ENCODE results near the gene STRN3. TPM values are rescaled to one million over a fixed set of nuclear protein-coding genes. Genes with fewer than 3 reads are reported as not detected.

Gene STRN3
- total and polyA plus RNA-seq, 10 of the 15 experiments (the other 5 are each of a cell fraction or from before 2014, with no cell fraction given): 7.8 to 27.9 (median 14.1) TPM

DNA sequence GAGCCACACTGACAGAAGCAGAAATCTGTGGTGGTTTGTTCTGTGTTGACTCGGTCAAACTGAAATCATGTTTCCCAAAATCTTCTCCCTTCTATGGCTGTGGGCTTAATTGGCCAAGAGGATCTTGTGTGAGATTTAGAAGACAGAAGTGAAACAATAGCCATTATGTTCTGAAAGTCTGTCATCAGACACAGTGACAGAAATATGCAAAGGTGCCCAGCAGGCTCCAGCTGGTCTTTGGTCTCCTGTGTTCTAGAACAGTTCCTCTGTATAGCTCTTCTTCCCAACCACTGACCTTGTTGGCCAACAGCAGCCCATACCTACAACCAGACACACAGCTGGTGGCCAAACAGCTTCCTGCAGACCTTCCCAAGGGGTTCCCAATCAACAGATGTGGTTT is 176.8 kb downstream of the STRN3 start (continued):
- TF ChIP-seq, protein P1, sequence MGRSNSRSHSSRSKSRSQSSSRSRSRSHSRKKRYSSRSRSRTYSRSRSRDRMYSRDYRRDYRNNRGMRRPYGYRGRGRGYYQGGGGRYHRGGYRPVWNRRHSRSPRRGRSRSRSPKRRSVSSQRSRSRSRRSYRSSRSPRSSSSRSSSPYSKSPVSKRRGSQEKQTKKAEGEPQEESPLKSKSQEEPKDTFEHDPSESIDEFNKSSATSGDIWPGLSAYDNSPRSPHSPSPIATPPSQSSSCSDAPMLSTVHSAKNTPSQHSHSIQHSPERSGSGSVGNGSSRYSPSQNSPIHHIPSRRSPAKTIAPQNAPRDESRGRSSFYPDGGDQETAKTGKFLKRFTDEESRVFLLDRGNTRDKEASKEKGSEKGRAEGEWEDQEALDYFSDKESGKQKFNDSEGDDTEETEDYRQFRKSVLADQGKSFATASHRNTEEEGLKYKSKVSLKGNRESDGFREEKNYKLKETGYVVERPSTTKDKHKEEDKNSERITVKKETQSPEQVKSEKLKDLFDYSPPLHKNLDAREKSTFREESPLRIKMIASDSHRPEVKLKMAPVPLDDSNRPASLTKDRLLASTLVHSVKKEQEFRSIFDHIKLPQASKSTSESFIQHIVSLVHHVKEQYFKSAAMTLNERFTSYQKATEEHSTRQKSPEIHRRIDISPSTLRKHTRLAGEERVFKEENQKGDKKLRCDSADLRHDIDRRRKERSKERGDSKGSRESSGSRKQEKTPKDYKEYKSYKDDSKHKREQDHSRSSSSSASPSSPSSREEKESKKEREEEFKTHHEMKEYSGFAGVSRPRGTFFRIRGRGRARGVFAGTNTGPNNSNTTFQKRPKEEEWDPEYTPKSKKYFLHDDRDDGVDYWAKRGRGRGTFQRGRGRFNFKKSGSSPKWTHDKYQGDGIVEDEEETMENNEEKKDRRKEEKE (IDR thresholded peaks at IDR 0.05): no peak
- TF ChIP-seq ATF2 (IDR thresholded peaks at IDR 0.05; ENCODE audit: low read length) (peak; percentile 25; the same call in 1 of the 2 replicates), CREB1 (IDR thresholded peaks at IDR 0.05; ENCODE audit: low read depth) (0 out of 2 replicates have a peak, but pooled peaks have one; percentile 19), TAF1 (IDR thresholded peaks at IDR 0.05; ENCODE audit: borderline replicate concordance, low read depth, low read length) (no peak), EP300 (IDR thresholded peaks at IDR 0.05; ENCODE audit: borderline replicate concordance in 1 of 2, control insufficient read depth in 1 of 2, low read depth in 2 of 2, low read length in 2 of 2) (peak; percentile 24 to 38; a peak in 1 of 4 replicates), SUPT20H (IDR thresholded peaks at IDR 0.05; ENCODE audit: borderline replicate concordance, control insufficient read depth, low read depth, low read length) (no peak), POLR2AphosphoS5 (IDR thresholded peaks at IDR 0.05; ENCODE audit: low read length) (peak; percentile 38; the same call in 1 of the 2 replicates)
- TF ChIP-seq, protein P2, sequence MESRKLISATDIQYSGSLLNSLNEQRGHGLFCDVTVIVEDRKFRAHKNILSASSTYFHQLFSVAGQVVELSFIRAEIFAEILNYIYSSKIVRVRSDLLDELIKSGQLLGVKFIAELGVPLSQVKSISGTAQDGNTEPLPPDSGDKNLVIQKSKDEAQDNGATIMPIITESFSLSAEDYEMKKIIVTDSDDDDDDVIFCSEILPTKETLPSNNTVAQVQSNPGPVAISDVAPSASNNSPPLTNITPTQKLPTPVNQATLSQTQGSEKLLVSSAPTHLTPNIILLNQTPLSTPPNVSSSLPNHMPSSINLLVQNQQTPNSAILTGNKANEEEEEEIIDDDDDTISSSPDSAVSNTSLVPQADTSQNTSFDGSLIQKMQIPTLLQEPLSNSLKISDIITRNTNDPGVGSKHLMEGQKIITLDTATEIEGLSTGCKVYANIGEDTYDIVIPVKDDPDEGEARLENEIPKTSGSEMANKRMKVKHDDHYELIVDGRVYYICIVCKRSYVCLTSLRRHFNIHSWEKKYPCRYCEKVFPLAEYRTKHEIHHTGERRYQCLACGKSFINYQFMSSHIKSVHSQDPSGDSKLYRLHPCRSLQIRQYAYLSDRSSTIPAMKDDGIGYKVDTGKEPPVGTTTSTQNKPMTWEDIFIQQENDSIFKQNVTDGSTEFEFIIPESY (IDR thresholded peaks at IDR 0.05): no peak
- TF ChIP-seq, protein P3, sequence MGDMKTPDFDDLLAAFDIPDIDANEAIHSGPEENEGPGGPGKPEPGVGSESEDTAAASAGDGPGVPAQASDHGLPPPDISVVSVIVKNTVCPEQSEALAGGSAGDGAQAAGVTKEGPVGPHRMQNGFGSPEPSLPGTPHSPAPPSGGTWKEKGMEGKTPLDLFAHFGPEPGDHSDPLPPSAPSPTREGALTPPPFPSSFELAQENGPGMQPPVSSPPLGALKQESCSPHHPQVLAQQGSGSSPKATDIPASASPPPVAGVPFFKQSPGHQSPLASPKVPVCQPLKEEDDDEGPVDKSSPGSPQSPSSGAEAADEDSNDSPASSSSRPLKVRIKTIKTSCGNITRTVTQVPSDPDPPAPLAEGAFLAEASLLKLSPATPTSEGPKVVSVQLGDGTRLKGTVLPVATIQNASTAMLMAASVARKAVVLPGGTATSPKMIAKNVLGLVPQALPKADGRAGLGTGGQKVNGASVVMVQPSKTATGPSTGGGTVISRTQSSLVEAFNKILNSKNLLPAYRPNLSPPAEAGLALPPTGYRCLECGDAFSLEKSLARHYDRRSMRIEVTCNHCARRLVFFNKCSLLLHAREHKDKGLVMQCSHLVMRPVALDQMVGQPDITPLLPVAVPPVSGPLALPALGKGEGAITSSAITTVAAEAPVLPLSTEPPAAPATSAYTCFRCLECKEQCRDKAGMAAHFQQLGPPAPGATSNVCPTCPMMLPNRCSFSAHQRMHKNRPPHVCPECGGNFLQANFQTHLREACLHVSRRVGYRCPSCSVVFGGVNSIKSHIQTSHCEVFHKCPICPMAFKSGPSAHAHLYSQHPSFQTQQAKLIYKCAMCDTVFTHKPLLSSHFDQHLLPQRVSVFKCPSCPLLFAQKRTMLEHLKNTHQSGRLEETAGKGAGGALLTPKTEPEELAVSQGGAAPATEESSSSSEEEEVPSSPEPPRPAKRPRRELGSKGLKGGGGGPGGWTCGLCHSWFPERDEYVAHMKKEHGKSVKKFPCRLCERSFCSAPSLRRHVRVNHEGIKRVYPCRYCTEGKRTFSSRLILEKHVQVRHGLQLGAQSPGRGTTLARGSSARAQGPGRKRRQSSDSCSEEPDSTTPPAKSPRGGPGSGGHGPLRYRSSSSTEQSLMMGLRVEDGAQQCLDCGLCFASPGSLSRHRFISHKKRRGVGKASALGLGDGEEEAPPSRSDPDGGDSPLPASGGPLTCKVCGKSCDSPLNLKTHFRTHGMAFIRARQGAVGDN (IDR thresholded peaks at IDR 0.05): no peak
